HG02588 (cell line): ENCODE data around the gene MAP3K1.
"Not testable (repeated sequence)": the region's sequence is repeated elsewhere in the genome, so short reads cannot be mapped to it uniquely, and the experiment has no call there.

Experiments used
- ATAC-seq: cut with Tn5 transposase; IDR thresholded peaks from one replicate; pipeline ENCODE4 v1.9.1; 2021; ENCODE audit warnings: mild to moderate bottlenecking, moderate library complexity; ENCODE audit not compliant: unreplicated experiment

The MAP3K1 gene

DNA sequence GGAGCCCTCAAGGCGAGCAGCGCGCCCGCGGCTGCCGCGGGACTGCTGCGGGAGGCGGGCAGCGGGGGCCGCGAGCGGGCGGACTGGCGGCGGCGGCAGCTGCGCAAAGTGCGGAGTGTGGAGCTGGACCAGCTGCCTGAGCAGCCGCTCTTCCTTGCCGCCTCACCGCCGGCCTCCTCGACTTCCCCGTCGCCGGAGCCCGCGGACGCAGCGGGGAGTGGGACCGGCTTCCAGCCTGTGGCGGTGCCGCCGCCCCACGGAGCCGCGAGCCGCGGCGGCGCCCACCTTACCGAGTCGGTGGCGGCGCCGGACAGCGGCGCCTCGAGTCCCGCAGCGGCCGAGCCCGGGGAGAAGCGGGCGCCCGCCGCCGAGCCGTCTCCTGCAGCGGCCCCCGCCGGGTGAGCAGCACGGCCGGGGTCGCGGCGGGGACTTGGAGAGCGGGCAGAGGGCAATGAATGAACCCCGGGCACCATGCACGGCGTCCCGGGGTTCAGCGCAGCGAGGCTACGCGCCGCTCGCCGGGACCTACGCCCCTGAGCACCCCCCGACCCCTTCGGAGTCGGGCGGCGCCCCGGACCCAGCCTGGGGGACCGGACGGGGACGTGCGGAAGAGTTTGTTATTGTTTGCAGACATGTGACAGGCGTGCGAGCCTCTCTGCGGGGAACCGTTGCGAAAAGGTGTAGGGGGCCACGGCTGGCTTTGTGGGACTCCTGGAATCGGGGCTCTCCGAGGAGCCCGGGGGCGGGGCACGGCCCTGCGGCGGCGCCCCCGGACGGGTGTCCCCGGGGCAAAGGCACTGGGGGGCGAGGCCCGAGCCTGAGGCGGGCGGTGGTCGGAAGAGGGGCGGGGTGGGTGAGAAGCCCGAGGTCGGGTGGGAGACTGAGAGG is 553 bp downstream of the MAP3K1 start:
- ATAC-seq: peak; percentile 33

GRCh38 chr5:56816546-56817081 is 1.3 kb downstream of the MAP3K1 start:
- ATAC-seq: peak; percentile 36

GRCh38 chr5:56817263-56818014 is 2.1 kb downstream of the MAP3K1 start:
- ATAC-seq: no peak

DNA sequence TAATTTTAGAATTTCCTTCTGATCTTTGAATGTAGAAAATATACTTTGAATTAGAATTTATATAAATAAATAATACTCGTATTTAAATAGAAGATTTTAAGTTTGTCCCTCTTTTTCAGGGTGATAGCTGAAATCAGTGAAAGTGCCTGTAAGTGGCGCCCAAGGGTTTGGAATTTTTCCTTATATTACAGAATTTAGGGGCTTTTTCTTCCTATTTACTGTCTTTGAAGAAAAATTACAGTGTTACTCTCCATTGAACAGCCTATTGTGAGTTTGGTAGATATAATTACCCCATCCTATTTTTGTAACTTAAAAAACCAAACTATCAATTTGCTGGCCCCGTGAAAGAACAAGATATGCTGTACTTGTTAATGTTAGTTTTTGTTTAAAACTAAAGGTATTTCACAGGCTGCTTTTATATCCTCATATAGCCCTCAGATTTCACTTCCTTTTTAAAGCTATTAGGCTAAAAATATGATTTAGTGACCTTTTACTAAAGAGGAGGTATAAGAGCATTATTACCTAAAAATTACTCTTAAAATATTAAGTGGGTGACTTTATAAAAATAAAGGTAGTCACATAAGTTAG is 3.2 kb downstream of the MAP3K1 start:
- no peak for ATAC-seq

DNA sequence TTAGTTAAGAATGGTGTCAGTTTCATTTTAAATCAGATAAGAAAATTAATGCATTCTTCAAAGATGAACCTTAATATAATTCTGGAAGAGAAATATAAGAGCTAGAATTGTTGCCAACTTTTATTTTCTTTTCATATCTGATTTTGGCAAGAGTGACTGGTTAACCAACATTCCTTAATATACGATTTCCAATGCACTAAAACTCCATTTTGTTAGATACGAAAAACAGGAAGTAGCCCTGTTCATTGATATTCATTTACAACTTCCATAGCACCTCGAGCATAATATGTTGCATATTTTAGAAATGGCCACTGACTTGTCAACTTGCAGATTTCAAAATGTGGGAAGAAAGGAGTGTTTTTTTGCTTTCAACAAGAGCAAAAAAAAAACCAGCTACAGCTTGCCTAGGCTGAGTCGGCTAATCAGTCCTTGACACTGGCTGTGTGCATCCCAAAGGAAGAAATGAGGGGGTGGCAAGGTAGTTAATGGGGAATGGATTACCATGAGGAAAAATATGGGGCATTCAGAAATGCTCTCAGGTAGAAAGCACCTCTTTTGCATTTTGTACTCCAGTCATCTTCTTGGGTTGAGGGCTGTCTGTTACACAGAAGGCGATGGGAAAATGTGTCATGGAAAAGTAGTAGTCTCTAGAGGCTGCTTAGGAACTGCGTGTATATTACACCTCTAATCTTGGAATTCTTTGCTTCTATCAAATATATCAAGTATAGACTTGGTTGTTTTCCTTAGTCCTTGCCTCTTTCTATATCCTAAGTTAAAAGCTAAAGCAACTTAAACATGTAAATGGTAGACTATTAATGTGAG is 3.9 kb downstream of the MAP3K1 start:
- no peak for ATAC-seq

GRCh38 chr5:56821868-56822267 is 6.5 kb downstream of the MAP3K1 start:
- not testable (repeated sequence) for ATAC-seq

DNA sequence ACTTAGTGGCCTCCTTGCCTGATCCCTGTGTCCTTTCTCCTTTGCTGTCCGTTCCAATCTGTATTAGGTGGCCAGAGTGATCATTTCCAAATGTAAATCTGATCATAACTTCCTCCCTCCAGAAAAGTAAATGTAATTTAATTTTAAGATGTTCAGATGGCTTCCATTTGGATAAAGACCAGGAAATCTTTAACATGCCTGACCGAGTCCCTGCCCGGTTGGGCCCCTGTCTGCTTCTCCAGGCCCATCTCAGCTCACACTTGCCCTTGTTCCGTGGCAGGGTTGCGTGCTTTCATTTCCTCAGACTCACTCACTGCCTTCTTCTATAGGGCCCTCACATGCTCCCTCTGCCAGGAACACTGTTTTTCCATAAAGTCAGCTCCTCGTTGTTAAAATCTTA is 7.6 kb downstream of the MAP3K1 start:
- no peak for ATAC-seq

DNA sequence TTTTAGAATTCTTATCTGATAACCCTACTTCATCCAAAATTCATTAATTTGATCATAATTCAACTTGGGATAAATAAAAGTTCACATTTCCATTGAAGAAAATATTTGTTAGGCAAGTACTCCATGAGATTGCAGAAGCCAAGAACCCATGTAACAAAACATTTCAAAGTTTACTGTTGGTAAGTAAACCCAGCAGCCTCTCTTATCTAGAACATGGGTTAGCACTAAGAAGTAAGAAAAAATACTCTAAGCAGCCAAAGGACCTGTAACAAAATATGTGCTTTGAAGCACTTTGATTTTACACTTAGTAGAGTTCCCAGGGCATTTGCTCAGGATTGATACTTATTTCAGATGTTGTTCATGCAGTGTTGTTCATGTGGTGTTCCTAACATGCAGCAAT is 8.7 kb downstream of the MAP3K1 start:
- no peak for ATAC-seq

- ATAC-seq: no peak
Measured at GRCh38 chr5:56825222-56825824, 10.0 kb downstream of the MAP3K1 start.

DNA sequence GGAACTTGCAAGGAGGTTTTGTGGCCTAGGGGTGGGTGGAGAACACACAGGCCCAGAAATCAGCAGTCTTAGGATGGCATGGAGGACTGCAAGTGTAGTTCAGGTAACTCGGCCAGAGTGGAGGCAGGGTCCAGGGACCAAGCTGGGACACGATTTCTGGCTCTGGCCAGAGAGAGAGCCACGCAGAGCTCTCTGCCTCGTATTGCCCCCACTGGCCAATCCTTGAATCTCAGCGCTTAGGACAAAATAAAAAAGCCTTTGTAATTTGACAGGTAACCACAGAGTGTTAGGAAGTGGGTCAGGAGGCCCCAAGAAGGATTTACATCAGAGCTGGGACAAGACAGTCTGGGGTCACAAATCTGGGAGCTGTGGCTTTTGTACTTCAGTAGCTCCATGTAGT is 11.7 kb downstream of the MAP3K1 start:
- no peak for ATAC-seq

- ATAC-seq: no peak
Measured at GRCh38 chr5:56827924-56828323, 12.6 kb downstream of the MAP3K1 start.

GRCh38 chr5:56829137-56829908 is 14.0 kb downstream of the MAP3K1 start:
- peak; percentile 90 for ATAC-seq

DNA sequence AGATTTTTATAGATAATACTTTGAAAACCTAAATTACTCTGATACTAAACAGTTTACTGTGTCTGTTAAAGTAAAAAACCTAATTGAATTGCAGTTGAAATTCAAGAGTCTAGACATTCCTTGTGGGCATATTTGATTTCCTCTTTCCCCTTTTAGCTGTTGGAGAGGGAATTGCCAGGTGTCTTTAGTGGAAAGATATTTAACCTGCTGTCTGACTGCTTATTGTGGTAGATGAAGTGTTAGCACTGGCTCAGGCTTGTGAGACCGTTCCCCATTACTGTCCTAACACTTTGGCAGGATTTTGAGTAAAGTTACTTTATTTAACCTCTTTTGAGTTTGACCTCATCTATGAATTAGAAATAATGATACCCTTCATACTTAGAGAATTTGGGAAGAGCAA is 16.4 kb downstream of the MAP3K1 start:
- no peak for ATAC-seq

- ATAC-seq: no peak
Measured at GRCh38 chr5:56833325-56833724, 18.0 kb downstream of the MAP3K1 start.

- no peak for ATAC-seq
Measured at GRCh38 chr5:56837381-56837780, 22.0 kb downstream of the MAP3K1 start.

DNA sequence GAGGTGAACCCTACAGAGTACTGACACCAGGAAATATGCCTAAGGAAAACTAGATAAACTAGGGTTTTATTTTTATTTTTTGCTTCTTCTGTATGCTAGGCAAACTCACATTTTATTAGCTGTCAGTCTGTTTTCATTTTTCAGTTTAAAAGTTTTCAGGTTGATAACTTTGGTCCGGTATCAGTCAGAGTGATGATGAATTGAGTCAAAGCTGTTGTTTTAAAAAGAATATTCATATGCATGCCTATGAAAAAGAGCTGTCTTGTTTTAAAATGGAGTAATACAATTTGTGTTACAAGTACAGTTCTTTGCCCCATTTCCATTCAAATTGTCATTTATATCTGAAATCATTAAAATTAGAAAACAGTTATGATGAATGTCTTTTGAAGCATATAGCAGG is 22.6 kb downstream of the MAP3K1 start:
- ATAC-seq: no peak

GRCh38 chr5:56838409-56839039 is 23.2 kb downstream of the MAP3K1 start:
- ATAC-seq: no peak

DNA sequence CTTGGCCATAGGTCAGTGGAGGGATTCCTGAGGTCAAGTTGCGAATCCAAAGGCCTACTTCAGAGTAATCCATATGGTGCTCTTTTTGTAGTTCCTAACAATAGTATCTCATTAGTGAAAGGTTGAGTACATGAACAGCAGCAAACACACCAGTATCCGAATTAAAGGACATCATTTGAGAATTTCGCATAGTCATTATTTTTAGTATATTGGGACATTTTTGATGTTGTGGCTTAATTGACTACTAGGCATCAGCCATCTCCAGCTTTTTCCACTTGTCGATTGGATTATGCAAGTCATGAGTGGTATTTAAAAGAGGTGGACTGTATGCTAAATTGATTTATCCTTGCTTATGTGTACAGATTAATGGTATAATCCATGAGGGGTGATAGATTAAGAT is 23.7 kb downstream of the MAP3K1 start:
- no peak for ATAC-seq

GRCh38 chr5:56840597-56840996 is 25.2 kb downstream of the MAP3K1 start:
- ATAC-seq: no peak
